HepG2 (cell line): Measurements from ENCODE around the gene ZDHHC7. TPM values are rescaled to one million over a fixed set of nuclear protein-coding genes. Genes with fewer than 3 reads are reported as not detected.

Experiments used
- ATAC-seq: fragments of 200-7000 bp; cut with Tn5 transposase; 3 replicates; pipeline ENCODE4 v1.9.1; 2020; ENCODE audit warnings: mild to moderate bottlenecking, moderate library complexity
- BruUV-seq: library from RNA; stranded (reverse); fragments of 400-500 nt; replicated peaks from 2 replicates; lab custom pipeline; 2021; lab: Mats Ljungman, UMichigan
- CTCF ChIA-PET: fragments of 300-600 bp; formaldehyde crosslinking; extraction: SDS; loops from one replicate; lab custom pipeline; 2021; ENCODE audit warnings: low total read pairs, inconsistent platforms, low intra/inter-chr PET ratio; lab: Yijun Ruan, JAX
- POLR2A ChIA-PET: fragments of 350-600 bp; sonication (Branson Sonifier 250); formaldehyde crosslinking; loops from one replicate; lab custom pipeline; 2020; ENCODE audit warnings: antibody characterized with exemption, inconsistent platforms; lab: Yijun Ruan, JAX
- DNase-seq: peaks from one replicate; pipeline ENCODE4 v3.0.0-alpha.2; 2015; ENCODE audit warnings: low spot score
- FAIRE-seq: peaks from 3 replicates; lab custom pipeline; 2011; peaks lifted over from hg19 to GRCh38; lab: Jason Lieb, UNC
- H2AFZ ChIP-seq: one replicate; pipeline ENCODE4 v1.6.1; 2011; ENCODE audit warnings: low read length, inconsistent platforms
- H3K27ac ChIP-seq: fragments of 300-600 bp; 3 replicates; pipeline ENCODE4 v1.8.0; 2011; ENCODE audit warnings: mixed run types, mild to moderate bottlenecking, mixed read lengths, low read length, inconsistent platforms; ENCODE audit not compliant: insufficient read depth; ENCODE audit errors: extremely low read length
- H3K27me3 ChIP-seq, 2 experiments: fragments of 200-600 bp in 1 of 2; 2 replicates in 1 of 2; 3 replicates in 1 of 2; pipeline versions ENCODE4 v1.6.0 to v1.8.0; 2011; ENCODE audit warnings: low read length in 2 of 2, mild to moderate bottlenecking in 2 of 2, moderate library complexity in 2 of 2, inconsistent platforms in 1 of 2; ENCODE audit not compliant: insufficient read depth in 2 of 2, control insufficient read depth in 1 of 2
- H3K36me3 ChIP-seq, 2 experiments: fragments of 200-600 bp in 1 of 2; replicated peaks in 1 of 2; 2 replicates in 1 of 2; 3 replicates in 1 of 2; pipeline versions ENCODE4 v1.5.1 to v1.8.0; 2011; ENCODE audit warnings: low read length in 2 of 2, inconsistent platforms in 1 of 2; ENCODE audit not compliant: insufficient read depth in 2 of 2, control insufficient read depth in 1 of 2
- H3K4me1 ChIP-seq: 2 replicates; pipeline ENCODE4 v1.5.1; 2012; ENCODE audit warnings: low read length, inconsistent platforms; ENCODE audit not compliant: insufficient read depth
- H3K4me2 ChIP-seq: 2 replicates; pipeline ENCODE4 v1.6.0; 2011; ENCODE audit warnings: low read depth, low read length, inconsistent platforms
- H3K4me3 ChIP-seq, 3 experiments: fragments of 200-600 bp in 1 of 3; sonication (generic), shearing (Covaris generic) in 1 of 3; replicated peaks in 1 of 3; 2 replicates each; pipeline ENCODE4 v1.5.1; 2011 to 2016; ENCODE audit warnings: low read length in 3 of 3, inconsistent platforms in 2 of 3, low read depth in 2 of 3, mild to moderate bottlenecking in 2 of 3, control low read depth in 1 of 3, mixed read lengths in 1 of 3; ENCODE audit not compliant: insufficient read depth in 1 of 3
- H3K79me2 ChIP-seq: one replicate; pipeline ENCODE4 v1.6.1; 2011; ENCODE audit warnings: low read length, inconsistent platforms; ENCODE audit not compliant: insufficient read depth
- H3K9ac ChIP-seq: 2 replicates; pipeline ENCODE4 v1.6.0; 2011; ENCODE audit warnings: mild to moderate bottlenecking, low read depth, low read length, inconsistent platforms; ENCODE audit not compliant: insufficient read depth
- H3K9me3 ChIP-seq: 2 replicates; pipeline ENCODE4 v1.5.1; 2012; ENCODE audit warnings: mild to moderate bottlenecking, low read length
- H4K20me1 ChIP-seq: 2 replicates; pipeline ENCODE4 v1.6.0; 2011; ENCODE audit warnings: inconsistent platforms, mild to moderate bottlenecking, low read length, moderate library complexity; ENCODE audit not compliant: insufficient read depth
- ATF6 ChIP-seq: sonication (generic); formaldehyde crosslinking; conservative IDR thresholded peaks from 2 replicates; pipeline ENCODE4 v1.4.0; 2020; ENCODE audit warnings: missing genetic modification reagents
- DZIP1 ChIP-seq: sonication (generic); formaldehyde crosslinking; IDR thresholded peaks from 2 replicates; pipeline ENCODE4 v1.5.0; 2020; ENCODE audit warnings: mild to moderate bottlenecking, missing genetic modification reagents
- GMEB1 ChIP-seq: sonication (generic); formaldehyde crosslinking; IDR thresholded peaks from 2 replicates; pipeline ENCODE4 v1.5.1; 2020; ENCODE audit warnings: missing genetic modification reagents, mild to moderate bottlenecking, borderline replicate concordance
- NFAT5 ChIP-seq: sonication (generic); formaldehyde crosslinking; IDR thresholded peaks from 2 replicates; pipeline ENCODE4 v1.4.0; 2020; ENCODE audit warnings: missing genetic modification reagents
- RAD21 ChIP-seq: fragments of 450-650 bp; formaldehyde crosslinking; IDR thresholded peaks from 2 replicates; pipeline ENCODE4 v1.5.0; 2020; ENCODE audit warnings: mild to moderate bottlenecking
- ZNF234 ChIP-seq: sonication (generic); formaldehyde crosslinking; conservative IDR thresholded peaks from 2 replicates; pipeline ENCODE4 v1.5.1; 2020; ENCODE audit warnings: mild to moderate bottlenecking, missing genetic modification reagents
- ZNF615 ChIP-seq: sonication (generic); formaldehyde crosslinking; IDR thresholded peaks from 2 replicates; pipeline ENCODE4 v1.5.0; 2020; ENCODE audit warnings: mild to moderate bottlenecking, missing genetic modification reagents, borderline replicate concordance
- ZNF703 ChIP-seq: sonication (generic); formaldehyde crosslinking; IDR thresholded peaks from 2 replicates; pipeline ENCODE4 v1.5.1; 2020; ENCODE audit warnings: missing genetic modification reagents, mild to moderate bottlenecking, moderate library complexity, borderline replicate concordance
- ZNF710 ChIP-seq: sonication (generic); formaldehyde crosslinking; IDR thresholded peaks from 2 replicates; pipeline ENCODE4 v1.5.0; 2020; ENCODE audit warnings: mild to moderate bottlenecking, missing genetic modification reagents, borderline replicate concordance
- ZSCAN29 ChIP-seq: sonication (generic); formaldehyde crosslinking; conservative IDR thresholded peaks from 2 replicates; pipeline ENCODE4 v1.4.0; 2020; ENCODE audit warnings: mild to moderate bottlenecking, missing genetic modification reagents
- WGBS: methylation state at CpG from one replicate; pipeline ENCODE4 v1.1.6; 2017; ENCODE audit warnings: low lambda C conversion rate; 5-methylcytosine and 5-hydroxymethylcytosine counted together
- in situ Hi-C: cut with HindIII; loops from 2 replicates; pipeline ENCODE4 v1.10.0; 2017; ENCODE audit warnings: low pct_unique_long_range_greater_than_20kb; ENCODE audit not compliant: extremely low pct_ligation_motif_present
- intact Hi-C: fragments of 100-400 bp; cut with micrococcal nuclease; formaldehyde crosslinking; loops from one replicate; pipeline ENCODE4 v1.10.0; 2022; ENCODE audit not compliant: unreplicated experiment
- polyA plus RNA-seq, 8 experiments: library from polyadenylated mRNA; depleted of rRNA in 3 of 8; stranded (reverse) in 7 of 8; unstranded in 1 of 8; fragments of >200 nt; fragmentation: Illumina TruSeq in 4 of 8; extraction: Trizol in 4 of 8; gene quantifications; 2 replicates each; pipeline versions ENCODE4 v1.2.1 to v1.2.3, GENCODE V29; 2011 to 2016; ENCODE audit warnings: low read depth in 4 of 8, missing spikeins in 1 of 8, mixed read lengths in 1 of 8; ENCODE audit not compliant: insufficient read depth in 1 of 8
- total RNA-seq, 5 experiments: library from RNA; depleted of rRNA; stranded (reverse); fragments of >200 nt; fragmentation: Illumina TruSeq; extraction: Trizol; gene quantifications; 2 replicates each; pipeline ENCODE4 v1.2.3, GENCODE V29; 2016; ENCODE audit warnings: low read depth in 1 of 5

ZDHHC7 gene
- total and polyA plus RNA-seq, 2 of the 13 experiments (the other 11 are each of a cell fraction or from before 2014, with no cell fraction given) = 46.8 to 67.6 TPM

GRCh38 chr16:85017633-85018032 lies 6.3 kb upstream of the ZDHHC7 start:
- no TSS peak for BruUV-seq
- no peak for FAIRE-seq
- no peaks in the 10 kb centered on the region for H4K20me1 ChIP-seq
- H3K27me3 ChIP-seq = no peaks in the 10 kb centered on the region; a peak in 2 of 5 replicates
- no peak for DNase-seq
- peaks cover 35% of the 10 kb centered on the region for H3K4me1 ChIP-seq
- POLR2A ChIA-PET = no interaction called here
- H3K79me2 ChIP-seq = no peaks in the 10 kb centered on the region
- intact Hi-C loops (no loop called here), in situ Hi-C loops (no loop called here)
- H3K4me2 ChIP-seq = no peak overlapping the region
- CTCF ChIA-PET = no interaction called here
- no peaks in the 10 kb centered on the region for H3K9me3 ChIP-seq
- H3K27ac ChIP-seq = no peak overlapping the region
- 55% methylated on average over 8 of the region's 8 CpGs for WGBS
- no peak overlapping the region for H3K9ac ChIP-seq
- no peaks in the 10 kb centered on the region for H3K36me3 ChIP-seq
- no peak overlapping the region for H3K4me3 ChIP-seq
- no peak overlapping the region for H2AFZ ChIP-seq
- ATAC-seq = no peak
- no peak for TF ChIP-seq NFAT5 (CRISPR knock-in tag)
- no peak for TF ChIP-seq ZNF710 (CRISPR knock-in tag)
- no peak for TF ChIP-seq ATF6
- no peak for TF ChIP-seq ZNF615 (CRISPR knock-in tag)
- TF ChIP-seq ZNF703 = no peak
- no peak for TF ChIP-seq GMEB1 (CRISPR knock-in tag)
- TF ChIP-seq RAD21 (CRISPR knock-in tag) = no peak
- TF ChIP-seq ZSCAN29 (CRISPR knock-in tag) = no peak
- no peak for TF ChIP-seq DZIP1
- TF ChIP-seq ZNF234 (CRISPR knock-in tag) = no peak
